Keratinocyte (primary cell): Measurements from ENCODE around the gene CNGA1. TPM values are rescaled to one million over a fixed set of nuclear protein-coding genes. Genes with fewer than 3 reads are reported as not detected.
A peak's percentile ranks its signal among the peaks of the same experiment; 100 is the strongest.

ENCODE experiments used
- DNase-seq: peaks from one replicate; pipeline ENCODE4 v3.0.0-alpha.2; 2011; ENCODE audit warnings: low read depth, missing footprints, low spot score
- FAIRE-seq: peaks from 2 replicates; lab custom pipeline; 2011; peaks lifted over from hg19 to GRCh38; lab: Jason Lieb, UNC
- H2AFZ ChIP-seq: 2 replicates; pipeline ENCODE4 v1.6.0; 2012; ENCODE audit warnings: low read length, control low read depth, inconsistent platforms; ENCODE audit not compliant: control insufficient read depth
- H3K27ac ChIP-seq: 2 replicates; pipeline ENCODE4 v1.5.1; 2011; ENCODE audit warnings: low read length; ENCODE audit not compliant: control insufficient read depth, insufficient read depth
- H3K27me3 ChIP-seq: 3 replicates; pipeline ENCODE4 v1.6.0; 2011; ENCODE audit warnings: low read length; ENCODE audit not compliant: control insufficient read depth, insufficient read depth; ENCODE audit errors: extremely low read depth
- H3K36me3 ChIP-seq, 2 experiments: 2 replicates in 1 of 2; 3 replicates in 1 of 2; pipeline ENCODE4 v1.5.1; 2011; ENCODE audit warnings: low read length in 2 of 2, mild to moderate bottlenecking in 1 of 2; ENCODE audit not compliant: control insufficient read depth in 2 of 2, insufficient read depth in 2 of 2; ENCODE audit errors: extremely low read depth in 1 of 2
- H3K4me1 ChIP-seq: 3 replicates; pipeline ENCODE4 v1.5.1; 2011; ENCODE audit warnings: low read length; ENCODE audit not compliant: control insufficient read depth, insufficient read depth; ENCODE audit errors: extremely low read depth
- H3K4me2 ChIP-seq: 3 replicates; pipeline ENCODE4 v1.6.0; 2011; ENCODE audit warnings: low read depth, low read length; ENCODE audit not compliant: control insufficient read depth, insufficient read depth; ENCODE audit errors: extremely low read depth
- H3K4me3 ChIP-seq, 3 experiments: fragments of 200-600 bp in 1 of 3; sonication (generic) in 1 of 3; 2 replicates in 2 of 3; 3 replicates in 1 of 3; pipeline ENCODE4 v1.5.1; 2011 to 2016; ENCODE audit warnings: low read length in 3 of 3, mild to moderate bottlenecking in 3 of 3, control low read depth in 2 of 3, inconsistent platforms in 1 of 3, low read depth in 1 of 3, mixed read lengths in 1 of 3, mixed run types in 1 of 3, moderate library complexity in 1 of 3; ENCODE audit not compliant: control insufficient read depth in 2 of 3, insufficient read depth in 2 of 3; ENCODE audit errors: extremely low read depth in 1 of 3
- H3K79me2 ChIP-seq: 2 replicates; pipeline ENCODE4 v1.6.0; 2012; ENCODE audit warnings: low read length; ENCODE audit not compliant: control insufficient read depth, insufficient read depth
- H3K9ac ChIP-seq: 3 replicates; pipeline ENCODE4 v1.6.0; 2011; ENCODE audit warnings: low read length; ENCODE audit not compliant: control insufficient read depth, insufficient read depth; ENCODE audit errors: extremely low read depth
- H3K9me1 ChIP-seq: 3 replicates; pipeline ENCODE4 v1.6.0; 2011; ENCODE audit warnings: low read length; ENCODE audit not compliant: control insufficient read depth, insufficient read depth; ENCODE audit errors: extremely low read depth
- H3K9me3 ChIP-seq: 2 replicates; pipeline ENCODE4 v1.5.1; 2012; ENCODE audit warnings: low read depth, low read length; ENCODE audit not compliant: control insufficient read depth
- H4K20me1 ChIP-seq: 3 replicates; pipeline ENCODE4 v1.6.0; 2011; ENCODE audit warnings: low read length; ENCODE audit not compliant: control insufficient read depth, insufficient read depth; ENCODE audit errors: extremely low read depth
- CTCF ChIP-seq, 3 experiments: IDR thresholded peaks in 1 of 3; conservative IDR thresholded peaks in 1 of 3; optimal IDR thresholded peaks in 1 of 3; 2 replicates in 2 of 3; 3 replicates in 1 of 3; pipeline versions ENCODE3 to v1.5.1; 2011; ENCODE audit warnings: low read length in 3 of 3, mild to moderate bottlenecking in 3 of 3, moderate library complexity in 2 of 3, control low read depth in 1 of 3, inconsistent platforms in 1 of 3; ENCODE audit not compliant: insufficient read depth in 2 of 3; ENCODE audit errors: extremely low read depth in 1 of 3
- EZH2 ChIP-seq: IDR thresholded peaks from one replicate; pipeline ENCODE4 v1.6.1; 2012; ENCODE audit warnings: inconsistent platforms, mild to moderate bottlenecking, low read length, moderate library complexity
- dilution Hi-C: fragments of 300-500 bp; cut with MboI; formaldehyde crosslinking; loops from one replicate; pipeline ENCODE4 v1.7.0; 2020; ENCODE audit warnings: low sequenced_read_pairs; ENCODE audit not compliant: extremely low pct_ligation_motif_present
- polyA plus RNA-seq, 5 experiments: library from polyadenylated mRNA; depleted of rRNA in 3 of 5; stranded (reverse) in 3 of 5; stranded (forward) in 1 of 5; unstranded in 1 of 5; fragments of >200 nt; gene quantifications; 1 replicate in 1 of 5; 2 replicates in 3 of 5; 3 replicates in 1 of 5; pipeline versions ENCODE4 v1.2.1 to v1.2.3, GENCODE V29; 2011 to 2012; ENCODE audit warnings: missing spikeins in 2 of 5, low read depth in 1 of 5, low replicate concordance in 1 of 5

CNGA1 gene
- polyA plus RNA-seq, 1 donor (not counting 4 experiments of a cell fraction or from before 2014, with no cell fraction given): 0.58 TPM

- TF ChIP-seq EZH2 (no peak), CTCF (optimal IDR thresholded peaks at IDR 0.05 in 1 of 3, IDR thresholded peaks at IDR 0.05 in 1 of 3, conservative IDR thresholded peaks at IDR 0.05 in 1 of 3; ENCODE audit: extremely low read depth in 1 of 3, insufficient read depth in 2 of 3, low read length in 3 of 3) (no peak)
- no peaks in the 10 kb centered on the region for H3K4me1 ChIP-seq
- H3K9ac ChIP-seq: no peak overlapping the region
- H3K27me3 ChIP-seq: no peaks in the 10 kb centered on the region
- no peak overlapping the region for H3K27ac ChIP-seq
- peaks cover 3 to 7% of the 10 kb centered on the region in 2 experiments for H3K36me3 ChIP-seq
- no peaks in the 10 kb centered on the region for H3K9me3 ChIP-seq
- no peak for DNase-seq
- no peaks in the 10 kb centered on the region for H3K9me1 ChIP-seq
- H3K79me2 ChIP-seq: no peaks in the 10 kb centered on the region
- H3K4me2 ChIP-seq: no peak overlapping the region
- no peaks in the 10 kb centered on the region for H4K20me1 ChIP-seq
- no peak overlapping the region for H3K4me3 ChIP-seq
- no peak overlapping the region for H2AFZ ChIP-seq
- dilution Hi-C loops: no loop called here
- no peak for FAIRE-seq
Measured at GRCh38 chr4:48035952-48036351, 19.5 kb upstream of the CNGA1 start.

- H3K4me3 ChIP-seq: no peak overlapping the region
- DNase-seq (peak; percentile 17), FAIRE-seq (peak; percentile 59)
- H3K79me2 ChIP-seq: no peaks in the 10 kb centered on the region
- H3K4me2 ChIP-seq: no peak overlapping the region
- H3K27ac ChIP-seq: no peak overlapping the region
- no peaks in the 10 kb centered on the region for H3K27me3 ChIP-seq
- no peak overlapping the region for H3K9ac ChIP-seq
- H3K9me3 ChIP-seq: no peaks in the 10 kb centered on the region
- H2AFZ ChIP-seq: no peak overlapping the region
- H3K4me1 ChIP-seq: no peaks in the 10 kb centered on the region
- H3K36me3 ChIP-seq: peaks cover 3 to 7% of the 10 kb centered on the region in 2 experiments
- dilution Hi-C loops: no loop called here
- no peak for TF ChIP-seq EZH2
- TF ChIP-seq CTCF (optimal IDR thresholded peaks at IDR 0.05 in 1 of 3, IDR thresholded peaks at IDR 0.05 in 1 of 3, conservative IDR thresholded peaks at IDR 0.05 in 1 of 3; ENCODE audit: extremely low read depth in 1 of 3, insufficient read depth in 2 of 3, low read length in 3 of 3): peak; percentile 18 to 64 (median 61)
- H3K9me1 ChIP-seq: no peaks in the 10 kb centered on the region
- H4K20me1 ChIP-seq: no peaks in the 10 kb centered on the region
Measured at GRCh38 chr4:48033825-48034413, 17.4 kb upstream of the CNGA1 start.
